Measurements from ENCODE around the gene TJAP1. TPM values are rescaled to one million over a fixed set of nuclear protein-coding genes. Genes with fewer than 3 reads are reported as not detected.

The TJAP1 gene
- total and polyA plus RNA-seq, 2 donors (not counting 3 experiments of a cell fraction or from before 2014, with no cell fraction given): 28.4 to 31.8 TPM

GRCh38 chr6:43428112-43428570 lies 49.2 kb upstream of the TJAP1 start:
- FAIRE-seq (no peak), DNase-seq (ENCODE audit: low read depth, low spot score) (no peak)
- POLR2A ChIA-PET: no interaction called here
- H4K20me1 ChIP-seq (replicated peaks; ENCODE audit: control insufficient read depth, extremely low read depth, insufficient read depth, low read length): no peaks in the 10 kb centered on the region
- H3K4me2 ChIP-seq (ENCODE audit: insufficient read depth, low read length): peak overlapping the region; percentile 85
- no peaks in the 10 kb centered on the region for H3K27me3 ChIP-seq (ENCODE audit: control insufficient read depth in 2 of 2, insufficient read depth in 2 of 2, low read length in 2 of 2)
- H3K4me1 ChIP-seq (ENCODE audit: control insufficient read depth, extremely low read depth, insufficient read depth, low read length): peaks cover 12% of the 10 kb centered on the region
- BruUV-seq (replicated peaks): TSS peak; percentile 46
- TF ChIP-seq EZH2 (IDR thresholded peaks at IDR 0.05; ENCODE audit: borderline replicate concordance, low read depth, low read length, severe bottlenecking): no peak
- TF ChIP-seq MYC (IDR thresholded peaks at IDR 0.05; ENCODE audit: low read depth, low read length): no peak
- no peak for TF ChIP-seq FOS (IDR thresholded peaks at IDR 0.05; ENCODE audit: borderline replicate concordance, insufficient read depth, low read length)
- H3K9ac ChIP-seq (replicated peaks; ENCODE audit: extremely low read depth, insufficient read depth, low read length): peak overlapping the region; percentile 70
- dilution Hi-C loops (cut with MboI; ENCODE audit: extremely low pct_ligation_motif_present, low sequenced_read_pairs): no loop called here
- CTCF ChIA-PET: interaction anchor here (1.1 to 1.3 kb wide), 3 partner anchors 9 to 68 kb away, joined by 3 to 4 read pairs (median 3); no protein-coding TSS in a partner anchor
- peak overlapping the region; percentile 14 to 66 (median 60) for H3K4me3 ChIP-seq (replicated peaks in 1 of 3; ENCODE audit: insufficient read depth in 1 of 3, low read depth in 1 of 3, low read length in 3 of 3)
- H2AFZ ChIP-seq (ENCODE audit: low read depth, low read length): peak overlapping the region; percentile 71
- no peaks in the 10 kb centered on the region for H3K9me1 ChIP-seq (replicated peaks; ENCODE audit: control insufficient read depth, extremely low read depth, insufficient read depth, low read length)
- intact Hi-C loops (cut with micrococcal nuclease): loop anchor here (5.0 kb wide), 1 partner anchor 199 kb away; the partner anchor contains the start of gene GTPBP2
- H3K9me3 ChIP-seq (replicated peaks; ENCODE audit: control insufficient read depth, insufficient read depth, low read length): no peaks in the 10 kb centered on the region
- H3K79me2 ChIP-seq (ENCODE audit: control insufficient read depth, insufficient read depth, low read length): peaks cover 9% of the 10 kb centered on the region
- H3K27ac ChIP-seq (ENCODE audit: insufficient read depth, low read depth, low read length): peak overlapping the region; percentile 57
- peaks cover 0 to 8% of the 10 kb centered on the region in 2 experiments for H3K36me3 ChIP-seq (ENCODE audit: control insufficient read depth in 2 of 2, extremely low read depth in 1 of 2, insufficient read depth in 2 of 2, low read length in 2 of 2)

GRCh38 chr6:43428874-43429273 lies 48.5 kb upstream of the TJAP1 start:
- H3K36me3 ChIP-seq (ENCODE audit: control insufficient read depth in 2 of 2, extremely low read depth in 1 of 2, insufficient read depth in 2 of 2, low read length in 2 of 2): peaks cover 0 to 11% of the 10 kb centered on the region in 2 experiments
- peak overlapping the region in 1 of 3 experiments; percentile 60 for H3K4me3 ChIP-seq (replicated peaks in 1 of 3; ENCODE audit: insufficient read depth in 1 of 3, low read depth in 1 of 3, low read length in 3 of 3)
- peaks cover 9% of the 10 kb centered on the region for H3K79me2 ChIP-seq (ENCODE audit: control insufficient read depth, insufficient read depth, low read length)
- no peaks in the 10 kb centered on the region for H3K9me3 ChIP-seq (replicated peaks; ENCODE audit: control insufficient read depth, insufficient read depth, low read length)
- intact Hi-C loops (cut with micrococcal nuclease): loop anchor here (5.0 kb wide), 1 partner anchor 198 kb away; the partner anchor contains the start of gene GTPBP2
- no peak for DNase-seq (ENCODE audit: low read depth, low spot score)
- ChIA-PET POLR2A (no interaction called here), CTCF (no interaction called here)
- no TSS peak for BruUV-seq (replicated peaks)
- H3K9ac ChIP-seq (replicated peaks; ENCODE audit: extremely low read depth, insufficient read depth, low read length): peak overlapping the region; percentile 70
- H3K4me2 ChIP-seq (ENCODE audit: insufficient read depth, low read length): peak overlapping the region; percentile 85
- peak; percentile 40 for FAIRE-seq
- dilution Hi-C loops (cut with MboI; ENCODE audit: extremely low pct_ligation_motif_present, low sequenced_read_pairs): no loop called here
- H3K9me1 ChIP-seq (replicated peaks; ENCODE audit: control insufficient read depth, extremely low read depth, insufficient read depth, low read length): no peaks in the 10 kb centered on the region
- no peaks in the 10 kb centered on the region for H3K27me3 ChIP-seq (ENCODE audit: control insufficient read depth in 2 of 2, insufficient read depth in 2 of 2, low read length in 2 of 2)
- no peak overlapping the region for H3K27ac ChIP-seq (ENCODE audit: insufficient read depth, low read depth, low read length)
- no peaks in the 10 kb centered on the region for H4K20me1 ChIP-seq (replicated peaks; ENCODE audit: control insufficient read depth, extremely low read depth, insufficient read depth, low read length)
- H2AFZ ChIP-seq (ENCODE audit: low read depth, low read length): no peak overlapping the region
- TF ChIP-seq EZH2 (IDR thresholded peaks at IDR 0.05; ENCODE audit: borderline replicate concordance, low read depth, low read length, severe bottlenecking) (no peak), FOS (IDR thresholded peaks at IDR 0.05; ENCODE audit: borderline replicate concordance, insufficient read depth, low read length) (no peak), POLR2AphosphoS5 (IDR thresholded peaks at IDR 0.05; ENCODE audit: insufficient read depth, low read depth, low read length) (no peak), POLR2A (IDR thresholded peaks at IDR 0.05; ENCODE audit: low read depth, low read length) (no peak), MYC (IDR thresholded peaks at IDR 0.05; ENCODE audit: low read depth, low read length) (no peak), GATA2 (IDR thresholded peaks at IDR 0.05; ENCODE audit: insufficient read depth, insufficient read length, low read depth, low read length) (no peak), MAX (IDR thresholded peaks at IDR 0.05; ENCODE audit: insufficient read depth, insufficient read length) (no peak), JUN (IDR thresholded peaks at IDR 0.05; ENCODE audit: borderline replicate concordance, insufficient read depth, insufficient read length, low read depth) (no peak), CTCF (IDR thresholded peaks at IDR 0.05; ENCODE audit: extremely low read depth in 1 of 2, insufficient read depth in 1 of 2, low read depth in 1 of 2, low read length in 2 of 2) (no peak)
- H3K4me1 ChIP-seq (ENCODE audit: control insufficient read depth, extremely low read depth, insufficient read depth, low read length): peaks cover 12% of the 10 kb centered on the region
